Raji (cell line): ENCODE data around the gene BMP2.

Experiments used
- POLR2A ChIP-seq: IDR thresholded peaks from 2 replicates; pipeline ENCODE4 v1.6.1; 2011; ENCODE audit warnings: low read depth, low read length, control low read depth; ENCODE audit not compliant: insufficient read depth

Gene BMP2

DNA sequence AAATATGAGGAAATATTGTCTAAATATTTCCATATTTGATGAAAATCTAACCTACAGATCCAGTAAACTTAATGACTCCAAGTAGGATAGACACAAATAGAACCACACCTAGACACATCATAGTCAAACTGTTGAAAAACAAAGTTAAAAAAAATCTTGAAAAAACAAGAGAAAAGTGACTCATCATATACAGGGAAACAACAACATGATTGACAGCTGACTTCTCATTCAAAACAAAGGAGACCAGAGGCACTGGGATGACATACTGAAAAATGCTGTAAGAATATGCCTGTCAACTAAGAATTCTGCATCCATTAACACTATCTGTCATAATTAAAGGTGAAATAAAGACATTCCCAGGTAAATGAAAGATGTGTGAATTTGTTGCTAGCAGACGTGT is 38.8 kb downstream of the BMP2 start:
- TF ChIP-seq POLR2A, result no peak

DNA sequence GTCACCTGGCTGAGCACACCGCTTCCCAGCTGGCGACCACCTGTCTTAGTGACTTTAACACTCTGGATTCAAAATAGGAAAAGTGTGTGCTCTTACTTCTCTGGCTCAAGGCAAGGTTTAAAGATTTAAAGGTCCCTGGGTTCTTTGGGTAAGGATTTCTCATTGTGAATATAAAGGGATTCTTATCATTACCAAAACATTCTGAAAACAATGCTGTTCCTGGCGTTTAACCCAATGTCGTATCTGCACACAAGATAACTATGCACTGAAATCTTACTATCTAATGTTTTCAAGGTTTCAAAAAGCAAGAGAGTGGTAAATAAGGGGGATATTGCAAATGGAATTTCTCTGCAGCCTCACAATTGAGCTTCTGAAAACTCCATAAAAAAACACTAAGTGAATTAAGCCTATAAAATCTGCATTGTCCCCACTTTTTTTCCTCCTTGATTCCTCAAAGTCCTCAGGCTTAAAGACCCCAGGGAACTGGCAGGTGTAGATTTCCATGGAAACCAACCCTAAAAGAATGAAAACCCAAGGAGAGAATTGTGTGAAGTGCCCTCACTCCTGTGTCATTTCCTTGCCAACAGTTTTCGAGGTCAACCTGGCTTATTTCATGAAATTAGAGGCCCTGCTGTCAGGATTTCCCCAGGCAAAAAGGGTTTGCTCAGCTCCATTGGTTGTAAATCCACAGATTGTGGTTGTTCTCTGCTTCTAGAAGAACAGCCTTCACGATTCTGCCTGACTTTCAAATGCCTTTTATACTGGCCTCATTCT is 44.0 kb downstream of the BMP2 start:
- TF ChIP-seq POLR2A, result no peak

DNA sequence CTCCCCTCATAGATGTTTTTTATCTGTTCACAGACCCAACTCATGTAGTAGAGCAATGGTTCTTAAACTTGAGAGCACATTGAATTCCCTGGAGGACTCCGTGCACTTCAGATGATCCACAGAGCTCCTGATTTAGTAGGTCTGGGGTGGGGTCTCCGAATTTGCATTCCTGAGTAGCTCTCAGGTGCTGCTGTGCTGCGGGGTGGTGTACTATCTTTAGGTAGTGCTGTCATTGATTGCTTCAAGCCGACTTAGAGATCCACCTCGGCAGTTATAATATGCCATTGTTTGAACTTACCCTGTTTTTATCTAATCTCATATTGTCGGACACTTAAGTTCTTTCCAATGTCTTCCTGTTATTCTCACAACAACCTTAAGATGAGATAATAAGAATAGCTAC is 45.0 kb downstream of the BMP2 start:
- no peak for TF ChIP-seq POLR2A

DNA sequence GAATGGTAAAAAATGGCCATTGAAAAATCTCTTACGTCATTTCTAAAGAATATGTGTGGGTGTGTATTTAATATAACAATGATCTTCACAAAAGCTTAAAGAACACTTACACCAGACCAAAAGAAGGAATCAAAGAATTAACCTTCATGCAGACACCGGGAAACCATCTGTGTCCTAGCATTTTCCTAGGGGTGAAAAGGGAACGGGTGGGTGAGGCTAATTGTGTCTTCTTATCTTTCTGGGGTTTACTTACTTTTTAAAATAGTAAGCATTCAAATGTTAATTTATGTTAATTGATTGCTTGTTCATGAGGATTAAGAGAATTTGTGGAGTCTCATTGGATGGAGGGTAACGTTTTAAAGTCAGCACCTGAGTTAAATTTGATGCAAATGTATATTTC is 47.5 kb downstream of the BMP2 start:
- TF ChIP-seq POLR2A, result no peak

DNA sequence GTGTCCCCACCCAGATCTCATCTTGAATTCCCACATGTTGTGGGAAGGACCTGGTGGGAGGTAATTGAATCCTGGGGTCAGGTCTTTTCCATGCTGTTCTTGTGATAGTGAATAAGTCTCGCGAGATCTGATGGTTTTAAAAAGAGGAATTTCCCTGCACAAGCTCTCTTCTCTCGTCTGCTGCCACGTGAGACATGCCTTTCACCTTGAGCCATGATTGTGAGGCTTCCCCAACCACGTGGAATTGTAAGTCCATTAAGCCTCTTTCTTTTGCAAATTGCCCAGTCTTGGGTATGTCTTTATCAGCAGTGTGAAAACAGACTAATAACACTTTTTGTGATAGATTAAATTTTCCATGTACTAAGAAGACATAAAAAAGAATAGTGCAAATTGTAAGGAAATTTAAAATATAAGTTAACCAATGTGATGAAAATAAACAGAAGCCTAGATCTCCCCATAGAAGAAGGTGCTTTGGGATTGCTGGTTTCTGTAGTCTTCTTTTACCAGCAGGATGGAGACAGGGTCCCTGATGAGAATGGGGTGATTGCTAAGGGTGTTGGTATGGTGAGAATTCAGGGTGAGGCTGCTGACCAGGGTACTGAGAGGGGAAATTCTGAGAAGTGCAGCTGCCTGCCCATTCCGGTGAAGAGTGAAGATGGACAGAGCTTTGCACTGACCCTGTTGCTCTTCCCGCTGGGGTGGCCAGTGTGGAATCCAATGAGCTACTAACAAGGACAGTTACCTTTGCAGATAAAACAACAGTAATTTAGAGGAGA is 50.7 kb downstream of the BMP2 start:
- no peak for TF ChIP-seq POLR2A

DNA sequence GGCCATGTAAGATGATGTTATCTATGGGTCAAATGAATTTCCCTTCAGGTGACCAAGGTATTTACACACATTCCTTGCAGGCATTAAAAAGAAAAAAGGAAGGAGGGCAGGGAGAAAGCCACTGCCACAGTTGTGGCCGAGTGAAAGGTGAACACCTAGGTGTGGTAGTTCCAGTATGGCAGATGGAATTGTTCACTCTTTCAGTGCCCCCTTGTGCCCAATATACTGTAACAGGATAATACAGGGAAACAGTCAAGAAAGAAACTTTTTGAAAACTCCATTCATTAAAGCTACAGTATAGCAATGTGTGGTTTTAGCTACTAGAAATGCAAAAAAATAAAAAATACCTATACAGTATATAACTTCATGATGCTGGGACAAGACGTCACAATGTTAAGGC is 52.1 kb downstream of the BMP2 start:
- no peak for TF ChIP-seq POLR2A

DNA sequence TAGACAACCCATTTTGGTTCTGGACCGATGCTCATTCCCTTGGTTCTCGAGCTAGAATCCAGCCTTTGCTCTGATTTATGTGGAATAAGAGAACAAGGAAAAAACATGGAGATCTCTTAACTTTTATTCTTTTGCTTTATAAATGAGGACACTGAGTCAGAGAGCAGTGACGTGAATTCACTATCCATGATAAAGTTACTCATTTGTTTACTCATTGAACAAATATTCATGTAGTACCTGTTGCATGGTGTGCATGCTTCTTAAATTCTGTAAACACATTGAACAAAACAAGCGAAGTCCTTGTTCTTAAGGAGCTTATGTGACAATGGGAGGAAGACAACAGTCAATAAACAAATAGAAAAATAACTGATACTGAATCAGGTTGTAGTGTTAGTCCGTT is 56.9 kb downstream of the BMP2 start:
- no peak for TF ChIP-seq POLR2A

DNA sequence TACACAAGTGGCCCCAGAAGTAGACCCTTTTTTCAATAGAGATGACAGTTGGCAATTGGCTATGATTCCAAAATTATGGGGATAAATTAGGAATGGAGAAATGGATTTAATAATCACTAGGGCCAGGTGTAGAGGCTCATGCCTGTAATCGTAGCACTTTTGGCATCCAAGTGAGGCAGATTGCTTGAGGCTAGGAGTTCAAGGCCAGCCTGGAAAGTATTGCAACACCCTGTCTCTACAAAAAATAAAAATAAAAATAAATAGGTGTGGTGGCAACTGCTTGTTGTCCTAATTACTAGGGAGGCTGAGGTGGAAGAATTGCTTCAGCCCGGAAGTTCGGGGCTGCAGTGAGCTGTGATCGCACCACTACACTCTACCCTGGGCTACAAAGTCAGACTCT is 60.0 kb downstream of the BMP2 start:
- TF ChIP-seq POLR2A, result no peak

DNA sequence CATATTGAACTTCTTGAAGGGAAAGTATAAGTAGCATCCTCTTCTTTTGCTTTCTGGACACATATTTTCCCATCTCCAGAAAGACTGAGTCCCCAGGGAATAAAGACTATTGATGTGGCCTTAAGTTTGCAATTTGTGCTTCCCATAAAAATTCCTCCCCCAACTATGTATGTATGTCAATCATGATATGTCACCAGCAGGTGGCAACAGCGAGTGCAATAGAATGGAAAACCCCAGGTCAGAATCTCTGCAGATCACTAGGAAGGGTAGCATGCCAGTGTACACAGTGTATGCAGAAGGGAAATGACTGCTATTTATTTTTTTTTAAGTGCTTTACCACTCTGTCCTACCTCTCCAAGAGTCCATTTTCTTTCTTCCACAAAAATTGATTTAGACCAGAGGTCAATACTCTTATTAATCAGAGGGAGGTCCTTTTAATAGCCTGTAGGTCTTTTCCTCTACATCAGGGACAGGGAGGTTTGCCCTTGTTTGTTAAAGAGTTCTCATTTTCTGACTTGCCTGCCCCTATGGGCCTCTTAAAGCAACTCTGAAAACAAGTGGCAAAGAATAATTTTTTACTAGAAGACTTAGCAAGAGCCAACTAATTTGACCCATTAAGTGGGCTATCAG is 61.4 kb downstream of the BMP2 start:
- no peak for TF ChIP-seq POLR2A

DNA sequence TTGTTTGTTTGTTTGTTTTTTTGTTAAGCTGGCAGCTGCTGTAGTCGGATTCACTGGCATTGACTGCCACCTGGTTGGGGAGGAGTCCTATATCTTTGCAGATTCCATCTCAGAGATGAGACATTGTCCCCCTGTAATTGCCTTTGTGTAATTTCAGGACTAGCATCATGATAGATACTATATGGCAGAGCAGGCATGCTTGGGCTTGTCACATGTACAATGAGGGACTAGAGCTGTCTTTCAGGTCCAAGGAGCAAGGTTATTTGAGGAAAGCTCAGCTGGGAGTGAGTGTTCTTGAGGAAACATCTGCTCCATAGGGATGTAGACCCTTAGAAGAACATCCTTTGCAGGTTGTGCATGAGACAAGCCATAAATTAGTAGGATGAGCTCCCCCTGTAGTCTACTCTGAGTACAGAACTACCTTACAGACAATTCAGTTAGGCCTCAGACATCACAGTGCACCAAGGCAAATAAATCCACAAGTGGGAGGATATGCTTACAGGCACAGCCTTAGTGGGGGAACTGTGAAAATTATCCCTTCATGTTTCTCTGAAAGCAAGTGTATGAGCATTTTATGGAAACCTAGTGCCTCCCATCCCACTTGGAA is 62.1 kb downstream of the BMP2 start:
- TF ChIP-seq POLR2A, result no peak
